ENCODE results near the gene MZF1. TPM values are rescaled to one million over a fixed set of nuclear protein-coding genes. Genes with fewer than 3 reads are reported as not detected.
"Not testable (repeated sequence)": the region's sequence is repeated elsewhere in the genome, so short reads cannot be mapped to it uniquely, and the experiment has no call there.

Gene MZF1
- total RNA-seq, 1 donor from 2014 or later, result 71.3 TPM

DNA sequence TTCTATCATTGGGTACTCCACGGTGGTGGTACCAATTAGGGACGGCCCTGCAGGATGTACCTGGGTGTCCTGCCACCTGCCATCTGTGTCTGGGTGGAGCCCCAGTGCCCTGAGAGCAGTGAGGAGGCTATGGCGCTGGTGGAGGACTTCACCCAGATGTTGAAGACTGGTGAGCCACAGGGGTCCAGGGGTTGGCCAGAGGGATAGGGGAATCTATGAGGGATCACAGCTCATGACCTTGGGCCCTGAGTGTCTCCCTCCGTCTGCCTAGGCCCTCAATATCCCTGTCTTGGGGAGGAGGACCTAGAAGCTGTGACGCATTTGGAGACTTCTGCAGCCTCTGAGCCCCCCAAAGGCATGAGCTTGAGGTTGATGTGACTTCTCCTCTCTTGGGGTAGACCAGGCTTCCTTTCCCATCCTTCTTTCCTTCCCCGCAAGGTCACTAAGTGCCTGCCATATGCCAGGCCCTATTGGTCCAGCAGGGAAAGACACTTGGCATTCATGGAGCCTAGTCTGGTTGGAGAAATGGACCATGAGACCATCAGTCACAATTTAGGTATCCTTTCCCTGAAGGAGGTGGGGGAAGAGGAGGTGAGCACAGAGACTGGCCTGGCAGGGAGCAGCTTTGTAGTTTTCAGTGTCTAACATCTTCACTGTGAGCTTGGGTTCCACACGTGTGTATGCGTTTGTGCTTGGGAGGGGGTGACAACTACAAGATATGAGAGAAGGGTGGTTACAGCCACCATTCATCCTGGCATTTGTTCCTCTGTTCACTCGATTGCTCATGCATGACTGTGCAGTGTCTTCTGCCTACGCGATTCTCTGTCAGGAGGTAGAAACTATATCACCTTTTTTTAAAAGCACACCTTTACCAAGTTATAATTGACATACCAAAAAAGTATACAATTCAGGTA lies 5.1 kb upstream of the MZF1 start:
- Mint-ChIP-seq H3K4me3 (ENCODE audit: low read depth) (no peak overlapping the region), H3K4me1 (ENCODE audit: low read depth) (peaks cover 9% of the 10 kb centered on the region), H3K27ac (no peak overlapping the region), H3K27me3 (no peaks in the 10 kb centered on the region), H3K9me3 (ENCODE audit: low read depth) (no peaks in the 10 kb centered on the region), H3K36me3 (ENCODE audit: insufficient read depth) (peaks cover 11% of the 10 kb centered on the region)
- TF ChIP-seq, protein P1, sequence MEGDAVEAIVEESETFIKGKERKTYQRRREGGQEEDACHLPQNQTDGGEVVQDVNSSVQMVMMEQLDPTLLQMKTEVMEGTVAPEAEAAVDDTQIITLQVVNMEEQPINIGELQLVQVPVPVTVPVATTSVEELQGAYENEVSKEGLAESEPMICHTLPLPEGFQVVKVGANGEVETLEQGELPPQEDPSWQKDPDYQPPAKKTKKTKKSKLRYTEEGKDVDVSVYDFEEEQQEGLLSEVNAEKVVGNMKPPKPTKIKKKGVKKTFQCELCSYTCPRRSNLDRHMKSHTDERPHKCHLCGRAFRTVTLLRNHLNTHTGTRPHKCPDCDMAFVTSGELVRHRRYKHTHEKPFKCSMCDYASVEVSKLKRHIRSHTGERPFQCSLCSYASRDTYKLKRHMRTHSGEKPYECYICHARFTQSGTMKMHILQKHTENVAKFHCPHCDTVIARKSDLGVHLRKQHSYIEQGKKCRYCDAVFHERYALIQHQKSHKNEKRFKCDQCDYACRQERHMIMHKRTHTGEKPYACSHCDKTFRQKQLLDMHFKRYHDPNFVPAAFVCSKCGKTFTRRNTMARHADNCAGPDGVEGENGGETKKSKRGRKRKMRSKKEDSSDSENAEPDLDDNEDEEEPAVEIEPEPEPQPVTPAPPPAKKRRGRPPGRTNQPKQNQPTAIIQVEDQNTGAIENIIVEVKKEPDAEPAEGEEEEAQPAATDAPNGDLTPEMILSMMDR (IDR thresholded peaks at IDR 0.05; ENCODE audit: unreplicated experiment), result no peak
- peak; percentile 6 for DNase-seq (ENCODE audit: low spot score, unreplicated experiment)

DNA sequence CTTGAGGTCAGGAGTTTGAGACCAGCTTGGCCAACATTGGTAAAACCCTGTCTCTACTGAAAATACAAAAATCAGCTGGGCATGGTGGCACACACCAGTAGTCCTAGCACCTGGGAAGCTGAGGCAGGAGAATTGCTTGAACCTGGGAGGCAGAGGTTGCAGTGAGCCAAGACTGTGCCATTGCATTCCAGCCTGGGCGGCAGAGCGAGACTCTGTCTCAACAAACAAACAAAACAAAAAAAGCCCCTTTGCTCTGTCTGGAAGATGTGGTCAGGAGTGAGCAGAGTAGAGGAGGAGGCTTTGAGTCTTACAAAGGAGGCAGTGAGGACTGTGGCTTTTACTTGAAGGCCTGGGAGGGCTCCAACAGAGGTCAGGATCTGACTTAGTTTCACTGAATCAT lies 4.4 kb upstream of the MZF1 start:
- not testable (repeated sequence) for H3K4me3 Mint-ChIP-seq (ENCODE audit: low read depth); H3K27me3 Mint-ChIP-seq; H3K9me3 Mint-ChIP-seq (ENCODE audit: low read depth); DNase-seq (ENCODE audit: low spot score, unreplicated experiment); H3K36me3 Mint-ChIP-seq (ENCODE audit: insufficient read depth); H3K4me1 Mint-ChIP-seq (ENCODE audit: low read depth); H3K27ac Mint-ChIP-seq

DNA sequence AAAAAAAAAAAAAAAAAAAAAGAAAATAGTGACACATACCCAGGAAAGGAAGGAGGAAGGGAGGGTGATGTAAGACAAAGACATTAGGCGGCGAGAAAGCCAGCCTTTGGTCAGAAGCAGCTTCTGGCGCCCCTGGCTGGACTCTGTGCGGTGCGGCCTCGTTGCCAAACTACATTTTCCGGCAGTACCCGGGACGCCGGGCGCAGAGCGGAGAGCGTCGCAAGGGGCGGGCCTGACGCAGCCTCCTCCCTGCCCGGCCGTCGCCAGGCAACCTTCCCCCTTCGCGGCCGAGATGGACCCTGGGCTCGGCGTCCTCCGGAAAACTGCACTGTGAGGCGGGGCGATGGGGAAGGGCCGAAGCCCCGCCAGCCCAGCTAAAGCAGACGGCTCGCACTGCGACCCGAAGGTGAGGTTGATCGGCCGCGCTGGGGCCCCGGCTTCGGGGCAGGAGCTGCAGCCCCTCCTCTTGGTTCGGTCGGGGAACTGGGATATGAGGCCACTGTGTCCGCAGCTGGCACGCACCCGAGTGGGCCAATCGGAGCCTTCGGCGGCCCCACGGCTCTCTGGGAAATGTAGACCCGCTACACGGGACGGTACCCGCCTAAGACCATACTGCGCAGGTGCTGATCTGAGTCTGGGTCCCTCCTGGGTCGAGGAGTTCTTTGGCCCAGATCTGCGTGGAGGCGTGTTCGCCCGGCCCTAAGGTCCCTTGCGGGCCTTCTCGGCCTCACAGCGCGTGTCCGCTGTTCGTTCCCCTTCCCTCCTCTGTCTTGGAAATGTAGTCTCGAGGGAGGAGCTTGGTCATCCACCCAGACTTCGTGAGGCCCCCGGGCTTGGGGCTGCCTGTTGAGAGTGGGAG lies 2.3 kb upstream of the MZF1 start:
- Mint-ChIP-seq H3K36me3 (ENCODE audit: insufficient read depth) (peaks cover 3% of the 10 kb centered on the region), H3K27ac (peak overlapping the region; percentile 96), H3K4me3 (ENCODE audit: low read depth) (peak overlapping the region; percentile 98), H3K27me3 (no peaks in the 10 kb centered on the region), H3K4me1 (ENCODE audit: low read depth) (peaks cover 16% of the 10 kb centered on the region), H3K9me3 (ENCODE audit: low read depth) (no peaks in the 10 kb centered on the region)
- TF ChIP-seq, protein P1 (IDR thresholded peaks at IDR 0.05; ENCODE audit: unreplicated experiment), result no peak
- DNase-seq (ENCODE audit: low spot score, unreplicated experiment), result peak; percentile 78

DNA sequence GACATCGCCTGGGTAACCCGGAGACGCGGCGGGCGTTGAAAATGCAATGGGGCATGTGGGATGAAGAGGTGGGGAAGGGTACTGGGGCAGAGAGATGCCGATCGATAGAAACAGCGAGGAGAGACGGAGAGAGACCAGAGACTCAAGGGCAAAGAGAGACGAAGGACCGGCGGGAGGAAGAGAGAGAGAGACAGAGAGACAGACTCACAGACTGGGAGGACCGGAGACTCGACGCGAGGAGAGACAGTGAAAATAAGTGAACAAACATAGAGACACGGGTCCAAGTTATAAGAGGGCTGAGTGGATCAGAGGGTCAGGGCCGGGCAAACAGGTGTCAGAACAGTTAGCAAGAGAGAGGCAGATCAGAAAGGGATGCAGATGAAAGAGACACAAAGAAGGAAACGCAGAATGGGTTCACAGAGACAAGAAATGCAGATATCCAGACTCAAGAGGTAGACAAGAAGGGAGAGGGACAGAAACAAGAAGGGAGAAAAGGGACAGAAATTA lies 576 bp upstream of the MZF1 start:
- DNase-seq (ENCODE audit: low spot score, unreplicated experiment), result no peak
- Mint-ChIP-seq H3K4me3 (ENCODE audit: low read depth) (peak overlapping the region; percentile 98), H3K4me1 (ENCODE audit: low read depth) (peaks cover 16% of the 10 kb centered on the region), H3K27ac (peak overlapping the region; percentile 99), H3K36me3 (ENCODE audit: insufficient read depth) (peaks cover 3% of the 10 kb centered on the region), H3K9me3 (ENCODE audit: low read depth) (no peaks in the 10 kb centered on the region), H3K27me3 (no peaks in the 10 kb centered on the region)
- TF ChIP-seq, protein P1 (IDR thresholded peaks at IDR 0.05; ENCODE audit: unreplicated experiment), result no peak

DNA sequence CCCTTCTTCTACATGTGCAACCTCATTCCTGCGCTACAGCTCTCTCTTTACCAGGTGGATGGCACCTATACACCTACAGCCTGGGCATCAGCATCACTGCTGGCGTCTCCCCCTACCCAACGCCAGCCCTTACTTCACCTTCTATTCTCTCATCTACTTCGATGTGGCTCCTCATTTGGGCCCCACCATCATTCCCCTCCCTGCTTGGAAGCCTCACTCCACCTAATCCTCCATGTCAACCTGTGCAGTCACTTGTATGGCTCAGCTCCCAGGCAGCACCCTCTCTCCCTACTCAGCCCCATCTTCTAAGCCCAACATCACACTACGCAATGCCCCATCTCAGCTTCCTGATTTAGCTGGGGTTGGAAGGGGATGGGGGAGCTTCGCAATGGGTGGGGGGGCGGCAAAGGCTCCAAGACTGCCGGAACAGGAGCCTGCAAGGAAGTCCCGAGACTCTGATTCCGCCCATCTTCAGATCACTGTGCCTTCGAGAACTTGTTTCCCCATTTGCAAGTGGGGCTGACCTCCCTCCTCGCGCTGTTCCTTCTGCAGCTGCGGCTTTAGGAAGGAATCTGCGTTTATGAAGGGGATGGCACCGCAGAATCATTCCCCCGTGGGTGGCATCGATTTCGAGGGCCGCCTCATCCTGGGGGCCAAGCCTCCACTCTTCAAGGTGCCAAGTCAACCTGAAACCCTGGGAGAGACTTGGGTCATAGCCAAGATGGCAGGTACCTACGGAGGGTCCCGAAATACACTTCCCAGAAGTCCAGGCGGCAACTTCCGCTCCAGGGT lies 913 bp downstream of the MZF1 start:
- Mint-ChIP-seq H3K4me3 (ENCODE audit: low read depth) (peak overlapping the region; percentile 98), H3K27me3 (no peaks in the 10 kb centered on the region), H3K4me1 (ENCODE audit: low read depth) (peaks cover 16% of the 10 kb centered on the region), H3K36me3 (ENCODE audit: insufficient read depth) (peaks cover 4% of the 10 kb centered on the region), H3K9me3 (ENCODE audit: low read depth) (no peaks in the 10 kb centered on the region), H3K27ac (peak overlapping the region; percentile 99)
- TF ChIP-seq, protein P1 (IDR thresholded peaks at IDR 0.05; ENCODE audit: unreplicated experiment), result no peak
- no peak for DNase-seq (ENCODE audit: low spot score, unreplicated experiment)

Measured in progenitor cell of endocrine pancreas (in vitro differentiated cells).